HG03342 (cell line): ENCODE measurements around the gene NFIC.
"Not testable (repeated sequence)": the region's sequence is repeated elsewhere in the genome, so short reads cannot be mapped to it uniquely, and the experiment has no call there.

Experiments
- ATAC-seq: cut with Tn5 transposase; IDR thresholded peaks from one replicate; pipeline ENCODE4 v1.9.1; 2021; ENCODE audit warnings: mild to moderate bottlenecking, moderate library complexity; ENCODE audit not compliant: unreplicated experiment

NFIC gene

GRCh38 chr19:3448616-3449334 lies 82.4 kb downstream of the NFIC start:
- no peak for ATAC-seq

- no peak for ATAC-seq
These were observed 84.5 kb downstream of the NFIC start for GRCh38 chr19:3450796-3451411.

GRCh38 chr19:3451451-3451866 lies 85.1 kb downstream of the NFIC start:
- no peak for ATAC-seq

GRCh38 chr19:3452171-3452941 lies 86.0 kb downstream of the NFIC start:
- no peak for ATAC-seq

- ATAC-seq = not testable (repeated sequence)
These were observed 86.5 kb downstream of the NFIC start for GRCh38 chr19:3452942-3453214.

- no peak for ATAC-seq
These were observed 87.5 kb downstream of the NFIC start for GRCh38 chr19:3453840-3454239.

GRCh38 chr19:3454656-3455392 lies 88.4 kb downstream of the NFIC start:
- ATAC-seq = no peak

- ATAC-seq = no peak
These were observed 89.1 kb downstream of the NFIC start for GRCh38 chr19:3455393-3455955.

- no peak for ATAC-seq
These were observed 89.7 kb downstream of the NFIC start for GRCh38 chr19:3455960-3456601.

- ATAC-seq = no peak
These were observed 90.6 kb downstream of the NFIC start for GRCh38 chr19:3456925-3457527.

- ATAC-seq = no peak
These were observed 91.3 kb downstream of the NFIC start for GRCh38 chr19:3457528-3458228.

- no peak for ATAC-seq
These were observed 92.1 kb downstream of the NFIC start for GRCh38 chr19:3458229-3459088.

- no peak for ATAC-seq
These were observed 92.9 kb downstream of the NFIC start for GRCh38 chr19:3459089-3459881.

GRCh38 chr19:3459965-3460582 lies 93.7 kb downstream of the NFIC start:
- ATAC-seq = no peak

- no peak for ATAC-seq
These were observed 96.8 kb downstream of the NFIC start for GRCh38 chr19:3462991-3463713.

GRCh38 chr19:3463714-3464586 lies 97.6 kb downstream of the NFIC start:
- no peak for ATAC-seq
